Measurements from ENCODE around the gene GALNT11. TPM values are rescaled to one million over a fixed set of nuclear protein-coding genes. Genes with fewer than 3 reads are reported as not detected.

GALNT11 gene
- total and polyA plus RNA-seq, 2 of the 4 experiments (the other 2 are of a cell fraction): 24.4 to 29.3 TPM

DNA sequence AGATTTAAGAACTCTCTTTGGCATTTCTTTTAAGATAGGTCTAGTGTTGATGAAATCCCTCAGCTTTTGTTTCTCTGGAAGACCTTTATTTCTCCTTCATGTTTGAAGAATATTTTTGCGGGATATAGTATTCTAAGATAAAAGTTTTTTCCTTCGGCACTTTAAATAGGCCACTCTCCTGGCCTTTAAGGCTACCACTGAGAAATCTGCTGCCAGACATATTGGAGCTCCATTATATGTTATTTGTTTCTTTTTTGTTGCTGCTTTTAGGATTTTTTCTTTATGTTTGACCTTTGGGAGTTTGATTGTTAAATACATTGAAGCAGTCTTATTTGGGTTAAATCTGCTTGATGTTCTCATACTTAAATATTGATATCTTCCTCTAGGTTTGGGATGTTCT lies 22.6 kb downstream of the GALNT11 start:
- Histone ChIP-seq H2BK5ac (ENCODE audit: low read depth, low read length, poor library complexity, severe bottlenecking) (no peak overlapping the region), H3K14ac (replicated peaks; ENCODE audit: low read depth, low read length) (no peak overlapping the region), H2AFZ (replicated peaks; ENCODE audit: low read length, poor library complexity) (no peak overlapping the region), H2BK15ac (ENCODE audit: low read depth, low read length) (no peak overlapping the region), H2BK20ac (ENCODE audit: low read depth, low read length) (no peak overlapping the region), H3K9me1 (ENCODE audit: insufficient read depth, low read length) (peaks cover 7% of the 10 kb centered on the region; the same call in 1 of the 2 replicates), H4K8ac (ENCODE audit: low read depth in 2 of 2, low read length in 2 of 2) (no peak overlapping the region), H2AK9ac (replicated peaks; ENCODE audit: low read depth, low read length, poor library complexity) (no peak overlapping the region), H4K91ac (ENCODE audit: insufficient read depth, low read depth, low read length) (no peak overlapping the region), H3K18ac (ENCODE audit: low read depth, low read length) (no peak overlapping the region), H3K36me3 (ENCODE audit: control insufficient read depth, insufficient read depth, low read length) (no peaks in the 10 kb centered on the region), H3K23ac (ENCODE audit: low read depth, low read length) (no peak overlapping the region), H3K4ac (ENCODE audit: low read depth, low read length) (no peak overlapping the region), H3K79me1 (ENCODE audit: low read depth in 1 of 2, low read length in 2 of 2) (peaks cover 9 to 17% of the 10 kb centered on the region in 2 experiments; a peak in 3 of 4 replicates), H3K27me3 (ENCODE audit: control insufficient read depth, insufficient read depth, low read length) (no peaks in the 10 kb centered on the region), H4K20me1 (ENCODE audit: insufficient read depth, low read length) (no peaks in the 10 kb centered on the region; the same call in 1 of the 2 replicates), H3K9ac (ENCODE audit: low read depth, low read length) (no peak overlapping the region), H2BK120ac (ENCODE audit: low read depth, low read length) (no peak overlapping the region), H3K9me3 (ENCODE audit: control insufficient read depth, insufficient read depth, low read length) (no peaks in the 10 kb centered on the region), H3K4me1 (ENCODE audit: control insufficient read depth, insufficient read depth, low read length) (peaks cover 3% of the 10 kb centered on the region; the same call in 1 of the 2 replicates), H3K56ac (ENCODE audit: extremely low read depth, insufficient read depth, low read length) (no peak overlapping the region), H3K4me3 (ENCODE audit: insufficient read depth, low read depth, low read length) (no peak overlapping the region), H2AK5ac (ENCODE audit: low read depth, low read length) (no peak overlapping the region), H4K5ac (ENCODE audit: low read depth, low read length) (no peak overlapping the region), H3K4me2 (ENCODE audit: low read depth, low read length) (no peak overlapping the region), H3K27ac (ENCODE audit: insufficient read depth, low read length) (no peak overlapping the region)
- TF ChIP-seq, protein P1, sequence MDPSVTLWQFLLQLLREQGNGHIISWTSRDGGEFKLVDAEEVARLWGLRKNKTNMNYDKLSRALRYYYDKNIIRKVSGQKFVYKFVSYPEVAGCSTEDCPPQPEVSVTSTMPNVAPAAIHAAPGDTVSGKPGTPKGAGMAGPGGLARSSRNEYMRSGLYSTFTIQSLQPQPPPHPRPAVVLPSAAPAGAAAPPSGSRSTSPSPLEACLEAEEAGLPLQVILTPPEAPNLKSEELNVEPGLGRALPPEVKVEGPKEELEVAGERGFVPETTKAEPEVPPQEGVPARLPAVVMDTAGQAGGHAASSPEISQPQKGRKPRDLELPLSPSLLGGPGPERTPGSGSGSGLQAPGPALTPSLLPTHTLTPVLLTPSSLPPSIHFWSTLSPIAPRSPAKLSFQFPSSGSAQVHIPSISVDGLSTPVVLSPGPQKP (IDR thresholded peaks at IDR 0.05; ENCODE audit: borderline replicate concordance, low read depth, low read length): no peak
- WGBS, 2 experiments (ENCODE audit: extremely low coverage in 2 of 2, insufficient read length in 1 of 2): no CpG with 5 or more reads among the region's 2 CpGs
- dilution Hi-C loops (cut with HindIII; ENCODE audit: low sequenced_read_pairs, unreplicated experiment) (no loop called here), in situ Hi-C loops (cut with MboI; ENCODE audit: low sequenced_read_pairs) (no loop called here), intact Hi-C loops (cut with micrococcal nuclease) (no loop called here)
- ChIA-PET POLR2A (ENCODE audit: unreplicated experiment) (no interaction called here), CTCF (no interaction called here)
- ATAC-seq (ENCODE audit: low read depth): no peak
- no peak for DNase-seq
- BruUV-seq (replicated peaks): no TSS peak

Data from IMR-90 (cell line).